Measurements from ENCODE around the gene LAIR2.
"Not testable (repeated sequence)": the region's sequence is repeated elsewhere in the genome, so short reads cannot be mapped to it uniquely, and the experiment has no call there.

Gene LAIR2

DNA sequence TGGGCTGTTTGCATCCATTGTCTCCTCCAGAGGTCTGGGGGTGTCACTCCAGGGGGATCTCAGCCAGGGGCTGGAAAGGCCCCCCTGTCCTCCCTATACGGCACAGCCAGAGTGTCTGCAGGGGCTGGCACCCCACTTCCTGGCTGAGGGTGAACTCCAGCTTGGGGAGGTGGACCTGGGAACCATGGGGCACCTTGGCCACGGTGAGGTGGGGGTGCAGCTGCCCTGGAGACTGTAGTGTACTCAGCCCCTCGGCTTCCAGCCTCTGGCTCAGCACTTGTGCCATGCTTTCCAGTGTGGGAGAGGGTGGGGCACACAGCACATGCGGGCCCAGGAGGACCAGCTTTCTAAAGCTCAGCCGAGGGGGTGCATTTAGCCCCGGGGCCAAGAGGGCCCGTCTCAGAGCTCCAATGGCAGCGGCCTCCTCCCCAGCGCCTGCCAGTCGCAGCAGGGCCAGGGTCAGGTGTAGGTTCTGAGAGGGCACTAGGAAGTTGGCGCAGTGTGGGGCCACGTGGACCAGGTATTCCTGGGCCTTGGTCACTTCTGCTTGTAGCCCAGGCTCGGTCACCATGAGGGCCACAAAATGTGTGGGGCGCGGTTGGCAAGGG, 40.5 kb upstream of the LAIR2 start:
- peak overlapping the region; percentile 39 for H3K4me3 ChIP-seq (ENCODE audit: low read length)
- DNase-seq (ENCODE audit: low read depth): no peak
- TF ChIP-seq CTCF (conservative IDR thresholded peaks at IDR 0.05; ENCODE audit: low read depth, low read length): no peak

DNA sequence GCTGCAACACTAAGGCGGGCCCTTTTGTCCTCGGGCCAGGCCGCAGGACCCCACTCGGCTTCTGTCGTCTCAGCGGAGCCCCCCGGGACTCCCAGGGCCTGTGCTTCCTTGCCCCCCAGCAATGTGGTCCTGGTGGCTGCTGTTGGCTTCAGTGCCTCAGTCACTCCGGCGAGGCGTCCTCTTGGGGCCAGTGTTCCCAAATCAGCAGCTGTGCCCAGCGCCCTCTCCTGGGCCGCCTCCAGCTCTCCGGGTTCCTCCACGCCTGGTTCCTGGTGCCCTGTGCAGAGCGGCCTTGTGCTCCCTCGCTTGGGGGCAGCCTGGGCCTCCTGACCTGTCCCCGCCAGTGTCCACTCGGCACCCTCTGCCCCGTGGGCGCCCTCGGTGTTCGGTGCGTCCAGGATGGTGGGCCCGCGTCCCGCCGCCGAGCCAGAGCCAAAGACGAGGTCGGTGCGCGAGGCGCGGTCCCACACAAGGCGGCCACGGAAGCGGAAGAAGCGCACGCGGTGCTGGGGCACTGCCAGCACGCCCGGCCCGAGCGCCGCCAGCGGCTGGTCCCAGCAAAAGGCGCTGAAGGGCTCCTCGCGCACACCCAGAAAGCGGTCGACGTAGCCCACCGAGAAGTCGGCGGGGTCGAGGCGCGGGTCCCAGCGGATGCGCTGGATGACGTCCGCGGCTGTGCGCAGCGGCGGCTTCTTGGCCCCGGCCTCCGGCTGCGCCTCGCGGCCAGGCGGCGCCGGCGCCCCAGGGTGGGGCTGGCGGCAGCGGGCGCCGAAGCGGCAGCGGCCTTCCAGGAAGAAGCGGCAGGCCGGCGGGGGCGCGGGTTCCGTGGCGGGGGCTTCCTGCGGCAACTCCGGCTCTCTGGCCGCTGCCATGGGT, 39.7 kb upstream of the LAIR2 start:
- DNase-seq (ENCODE audit: low read depth): no peak
- peak overlapping the region; percentile 48 for H3K4me3 ChIP-seq (ENCODE audit: low read length)

GRCh38 chr19:54463531-54464043, 39.0 kb upstream of the LAIR2 start, which contains the start of gene LENG9:
Gene LENG9 (minus strand): TSS chr19:54463778. CDS start chr19:54463526, 252 bp downstream.
- no peak for TF ChIP-seq CTCF (conservative IDR thresholded peaks at IDR 0.05; ENCODE audit: low read depth, low read length)
- peak within 1 kb of the TSS; percentile 62 for H3K4me3 ChIP-seq (ENCODE audit: low read length)
- DNase-seq (ENCODE audit: low read depth): peak; percentile 95

More for the DNA sequence above, 39.7 kb upstream of the LAIR2 start:
- peak; percentile 30 for TF ChIP-seq CTCF (conservative IDR thresholded peaks at IDR 0.05; ENCODE audit: low read depth, low read length)

DNA sequence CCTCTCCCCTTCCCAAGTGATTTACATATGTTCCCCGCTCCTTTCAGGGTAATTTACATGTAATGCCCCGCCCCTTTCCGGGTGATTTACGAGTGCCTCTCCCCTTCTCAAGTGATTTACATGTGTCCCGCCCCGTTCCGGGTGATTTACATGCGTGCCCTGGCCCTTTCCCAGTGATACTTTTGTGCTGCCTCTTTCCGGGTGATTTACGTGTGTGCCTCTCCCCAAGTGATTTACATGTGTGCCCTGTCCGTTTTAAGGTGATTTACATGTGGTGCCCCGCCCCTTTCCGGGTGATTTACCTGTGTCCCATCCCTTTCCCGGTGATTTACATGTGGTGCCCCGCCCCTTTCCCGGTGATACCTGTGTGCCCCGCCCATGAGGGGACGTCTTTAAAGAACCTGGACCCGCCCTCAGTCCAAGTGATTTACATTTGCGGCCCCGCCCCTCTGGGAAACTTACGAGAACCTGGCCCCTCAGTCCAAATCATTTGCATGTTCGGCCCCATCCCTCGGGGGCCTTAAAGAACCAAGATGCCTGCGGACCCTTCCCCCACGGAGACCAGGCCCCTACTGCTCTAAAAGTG, 38.5 kb upstream of the LAIR2 start:
- no peak for TF ChIP-seq CTCF (conservative IDR thresholded peaks at IDR 0.05; ENCODE audit: low read depth, low read length)
- peak; percentile 80 for DNase-seq (ENCODE audit: low read depth)
- H3K4me3 ChIP-seq (ENCODE audit: low read length): peak overlapping the region; percentile 62

GRCh38 chr19:54464630-54465425, 37.8 kb upstream of the LAIR2 start:
- TF ChIP-seq CTCF (conservative IDR thresholded peaks at IDR 0.05; ENCODE audit: low read depth, low read length): no peak
- DNase-seq (ENCODE audit: low read depth): no peak

DNA sequence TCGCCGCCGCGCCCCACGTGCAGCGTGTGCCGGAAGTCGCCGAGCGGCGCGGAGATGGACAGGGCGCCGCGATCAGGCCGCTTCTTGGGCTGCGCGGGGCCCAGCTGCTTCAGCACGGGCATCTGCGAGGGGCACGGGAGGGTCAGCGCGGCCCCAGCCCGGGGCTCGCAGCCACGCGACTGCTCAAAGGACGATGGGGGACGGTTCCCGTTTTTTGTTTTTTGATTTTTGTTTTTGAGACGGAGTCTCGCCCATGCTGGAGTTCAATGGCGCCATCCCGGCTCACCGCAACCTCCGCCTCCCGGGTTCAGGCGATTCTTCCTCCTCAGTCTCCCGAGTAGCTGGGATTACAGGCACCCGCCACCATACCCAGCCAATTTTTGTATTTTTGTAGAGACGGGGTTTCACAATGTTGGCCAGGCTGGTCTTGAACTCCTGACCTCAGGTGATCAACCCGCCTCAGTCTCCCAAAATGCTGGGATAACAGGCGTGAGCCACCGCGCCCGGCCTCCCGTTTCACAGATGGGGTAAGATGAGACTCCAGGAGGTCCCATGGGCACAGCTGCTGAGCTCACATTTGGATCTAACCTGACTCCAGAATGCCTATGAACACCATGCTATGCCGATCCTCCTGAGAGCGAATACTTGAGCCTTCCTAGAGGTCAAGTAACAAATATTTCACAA, 37.1 kb upstream of the LAIR2 start:
- no peak for DNase-seq (ENCODE audit: low read depth)
- H3K4me3 ChIP-seq (ENCODE audit: low read length): no peak overlapping the region
- no peak for TF ChIP-seq CTCF (conservative IDR thresholded peaks at IDR 0.05; ENCODE audit: low read depth, low read length)

More at GRCh38 chr19:54464630-54465425, 37.8 kb upstream of the LAIR2 start:
- peak overlapping the region; percentile 62 for H3K4me3 ChIP-seq (ENCODE audit: low read length)

DNA sequence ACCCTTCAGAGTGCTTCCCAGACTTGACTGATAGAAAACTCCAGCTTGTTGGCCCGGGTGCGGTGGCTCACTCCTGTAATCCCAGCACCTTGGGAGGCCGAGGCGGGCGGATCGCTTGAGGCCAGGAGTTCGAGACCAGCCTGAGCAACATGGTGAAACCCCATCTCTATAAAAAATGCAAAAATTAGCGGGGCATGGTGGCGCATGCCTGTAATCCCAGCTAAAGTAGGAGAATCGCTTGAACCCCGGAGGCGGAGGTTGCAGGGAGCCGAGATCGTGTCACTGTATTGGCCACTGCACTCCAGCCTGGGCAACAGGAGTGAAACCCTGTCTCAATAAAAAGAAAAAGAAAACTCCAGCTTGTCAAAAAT, 36.5 kb upstream of the LAIR2 start:
- not testable (repeated sequence) for H3K4me3 ChIP-seq (ENCODE audit: low read length); DNase-seq (ENCODE audit: low read depth)
